ENCODE measurements around the gene GJA8. TPM values are rescaled to one million over a fixed set of nuclear protein-coding genes. Genes with fewer than 3 reads are reported as not detected.

The GJA8 gene
- total RNA-seq, 1 donor from 2014 or later = not detected

Other genes starting within 250 kb of the GJA8 start
- 7.8 TPM for gene ACP6, start 232.3 kb upstream of the GJA8 start, total RNA-seq
- 13.0 TPM for gene GJA5, start 142.2 kb upstream of the GJA8 start, total RNA-seq
- 39.7 TPM for gene GPR89B, start 25.6 kb downstream of the GJA8 start, total RNA-seq
- 7.3 TPM for gene NBPF11, start 249.5 kb downstream of the GJA8 start, total RNA-seq

Data from skeletal muscle tissue (tissue), 1 donor.